ENCODE data around the gene PDIA5.

PDIA5 gene

DNA sequence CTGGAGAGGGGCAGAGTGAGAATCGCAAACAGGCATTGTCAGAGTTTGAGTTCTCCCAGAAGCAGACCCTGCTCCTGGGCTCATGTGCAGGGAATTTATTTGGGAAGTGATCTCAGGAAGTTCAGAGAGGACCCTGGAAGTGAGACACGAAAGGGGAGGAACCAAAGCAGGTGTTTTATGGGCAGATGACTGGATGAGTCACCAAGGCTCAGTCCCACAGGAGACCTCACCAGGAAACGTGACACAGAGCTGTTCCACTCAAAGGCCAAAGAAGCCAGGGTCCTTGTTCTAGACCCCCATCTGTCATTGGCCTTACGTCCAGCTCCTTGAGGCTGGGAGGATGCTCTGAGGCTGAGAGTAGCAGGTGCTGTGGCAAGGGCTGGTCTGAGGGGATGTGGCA lies 91.5 kb downstream of the PDIA5 start:
- Histone ChIP-seq H3K27ac (replicated peaks) (no peak overlapping the region), H3K27me3 (ENCODE audit: insufficient read depth, poor library complexity, severe bottlenecking) (no peaks in the 10 kb centered on the region), H3K4me3 (replicated peaks; ENCODE audit: insufficient read depth, low read length) (no peak overlapping the region)
- TF ChIP-seq CTCF (IDR thresholded peaks at IDR 0.05; ENCODE audit: insufficient read depth, low read length), result no peak
- no peak for TF ChIP-seq SPI1 (IDR thresholded peaks at IDR 0.05; ENCODE audit: borderline replicate concordance, low read depth)
- no peak for TF ChIP-seq GABPA (IDR thresholded peaks at IDR 0.05; ENCODE audit: low read depth)
- no peak for TF ChIP-seq POLR2AphosphoS5 (IDR thresholded peaks at IDR 0.05; ENCODE audit: low read depth)
- no peak for TF ChIP-seq REST (IDR thresholded peaks at IDR 0.05; ENCODE audit: insufficient replicate concordance, low read depth)
- DNase-seq (ENCODE audit: low read depth in 1 of 2, low spot score in 1 of 2), result no peak

GRCh38 chr3:123158899-123159390 lies 92.1 kb downstream of the PDIA5 start:
- Histone ChIP-seq H3K27me3 (ENCODE audit: insufficient read depth, poor library complexity, severe bottlenecking) (no peaks in the 10 kb centered on the region), H3K4me3 (replicated peaks; ENCODE audit: insufficient read depth, low read length) (no peak overlapping the region), H3K27ac (replicated peaks) (no peak overlapping the region)
- no peak for TF ChIP-seq REST (IDR thresholded peaks at IDR 0.05; ENCODE audit: insufficient replicate concordance, low read depth)
- no peak for TF ChIP-seq SPI1 (IDR thresholded peaks at IDR 0.05; ENCODE audit: borderline replicate concordance, low read depth)
- no peak for TF ChIP-seq CTCF (IDR thresholded peaks at IDR 0.05; ENCODE audit: insufficient read depth, low read length)
- TF ChIP-seq GABPA (IDR thresholded peaks at IDR 0.05; ENCODE audit: low read depth), result no peak
- TF ChIP-seq POLR2AphosphoS5 (IDR thresholded peaks at IDR 0.05; ENCODE audit: low read depth), result no peak
- no peak for DNase-seq (ENCODE audit: low read depth in 1 of 2, low spot score in 1 of 2)

DNA sequence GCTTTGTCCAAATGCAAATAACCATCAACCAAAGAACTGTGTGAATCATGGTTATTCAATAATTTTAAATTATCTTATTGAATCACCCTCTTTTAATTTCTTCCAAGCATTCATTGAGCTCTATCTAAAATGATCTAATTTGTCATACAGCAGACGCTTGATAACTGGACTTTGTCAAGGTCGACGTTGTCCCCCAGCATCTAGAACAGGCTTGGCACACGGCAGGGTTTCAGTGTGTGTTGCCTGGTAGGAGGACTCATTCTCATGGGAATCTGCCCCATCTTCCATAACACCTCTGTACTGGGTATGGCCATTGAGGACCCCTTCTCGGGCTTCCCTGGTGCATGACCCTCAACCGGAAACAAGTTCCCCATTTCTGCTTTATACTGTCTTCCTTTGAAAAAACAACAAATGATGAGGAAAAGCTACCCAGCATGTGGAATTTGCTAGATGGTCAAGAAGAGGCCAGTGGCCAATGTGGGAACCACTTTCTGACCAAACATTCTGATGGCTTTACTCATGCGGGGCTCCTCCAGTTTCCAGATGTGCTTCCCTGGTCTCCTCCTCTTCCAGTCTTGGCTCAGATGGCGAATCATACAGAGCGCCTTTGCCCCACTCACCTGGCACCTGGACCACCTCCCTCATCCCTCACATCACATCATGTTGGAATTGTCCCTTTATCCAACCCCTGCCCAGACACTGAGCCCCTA lies 93.3 kb downstream of the PDIA5 start:
- TF ChIP-seq SPI1 (IDR thresholded peaks at IDR 0.05; ENCODE audit: borderline replicate concordance, low read depth), result no peak
- TF ChIP-seq GABPA (IDR thresholded peaks at IDR 0.05; ENCODE audit: low read depth), result no peak
- TF ChIP-seq REST (IDR thresholded peaks at IDR 0.05; ENCODE audit: insufficient replicate concordance, low read depth), result no peak
- no peak for TF ChIP-seq CTCF (IDR thresholded peaks at IDR 0.05; ENCODE audit: insufficient read depth, low read length)
- TF ChIP-seq POLR2AphosphoS5 (IDR thresholded peaks at IDR 0.05; ENCODE audit: low read depth), result no peak
- no peaks in the 10 kb centered on the region for H3K27me3 ChIP-seq (ENCODE audit: insufficient read depth, poor library complexity, severe bottlenecking)
- H3K4me3 ChIP-seq (replicated peaks; ENCODE audit: insufficient read depth, low read length), result no peak overlapping the region
- DNase-seq (ENCODE audit: low read depth in 1 of 2, low spot score in 1 of 2), result no peak
- no peak overlapping the region for H3K27ac ChIP-seq (replicated peaks)
